Activated CD8-positive, alpha-beta memory T cell treated with anti-CD3 and anti-CD28 coated beads for 1 hour (primary cell): ENCODE results near the gene DTHD1.

Experiments used
- DNase-seq, 2 donors: peaks; one replicate each; pipeline ENCODE4 v3.0.0-alpha.2; 2020; ENCODE audit warnings: low read depth in 1 of 2; ENCODE audit errors: extremely low read depth in 1 of 2

Gene DTHD1

DNA sequence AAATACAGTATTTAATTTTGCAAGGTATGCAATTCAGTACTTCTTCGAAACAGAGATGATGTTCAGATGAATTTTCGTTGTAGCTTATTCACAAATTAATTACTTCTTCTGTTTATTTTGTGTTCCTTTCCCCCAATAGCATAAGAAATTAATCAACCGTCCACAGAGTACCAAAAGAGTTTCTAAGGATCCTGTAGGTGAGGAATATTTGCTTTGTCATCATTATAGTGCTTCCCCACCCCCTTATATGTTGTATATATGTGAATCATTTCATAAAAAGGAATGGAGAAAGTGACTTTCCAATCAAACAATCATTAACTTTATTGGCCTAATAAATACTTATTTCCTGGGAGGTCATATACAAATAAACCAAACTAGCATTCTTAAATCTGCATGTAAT, 57.6 kb downstream of the DTHD1 start:
- DNase-seq: no peak

- DNase-seq: no peak
These were observed 60.5 kb downstream of the DTHD1 start for GRCh38 chr4:36341936-36342335.

GRCh38 chr4:36343501-36344175, 62.2 kb downstream of the DTHD1 start:
- DNase-seq: no peak

GRCh38 chr4:36348403-36348938, 67.1 kb downstream of the DTHD1 start:
- DNase-seq: no peak

DNA sequence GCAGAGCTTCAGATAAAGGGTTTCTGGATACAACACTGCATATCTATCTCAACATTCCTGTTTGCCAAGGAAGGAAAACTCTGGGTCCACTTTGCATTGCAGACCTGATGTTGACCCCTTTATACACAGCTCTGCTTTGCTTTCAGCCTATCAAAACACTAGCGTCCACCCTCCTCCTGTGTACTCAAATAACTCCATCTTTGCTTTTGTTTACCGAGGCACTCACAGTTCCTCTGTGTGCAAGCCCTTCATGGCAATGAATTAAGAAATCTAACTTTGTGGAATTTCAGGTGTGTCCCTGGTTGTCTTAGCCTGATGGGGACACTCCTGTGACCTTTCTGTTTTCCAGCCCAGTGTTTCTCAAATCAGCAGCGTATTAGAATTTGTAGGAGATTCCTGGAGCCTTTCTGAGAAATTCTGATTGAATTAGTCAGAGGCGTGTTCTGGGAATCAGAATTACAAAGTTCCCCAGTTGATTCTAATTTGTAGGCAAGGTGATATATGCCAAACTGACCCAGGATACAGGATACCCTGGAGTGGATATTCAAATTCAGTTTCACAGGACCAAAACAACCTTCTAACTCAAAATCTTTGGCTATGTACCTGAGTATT, 68.6 kb downstream of the DTHD1 start:
- DNase-seq: no peak

DNA sequence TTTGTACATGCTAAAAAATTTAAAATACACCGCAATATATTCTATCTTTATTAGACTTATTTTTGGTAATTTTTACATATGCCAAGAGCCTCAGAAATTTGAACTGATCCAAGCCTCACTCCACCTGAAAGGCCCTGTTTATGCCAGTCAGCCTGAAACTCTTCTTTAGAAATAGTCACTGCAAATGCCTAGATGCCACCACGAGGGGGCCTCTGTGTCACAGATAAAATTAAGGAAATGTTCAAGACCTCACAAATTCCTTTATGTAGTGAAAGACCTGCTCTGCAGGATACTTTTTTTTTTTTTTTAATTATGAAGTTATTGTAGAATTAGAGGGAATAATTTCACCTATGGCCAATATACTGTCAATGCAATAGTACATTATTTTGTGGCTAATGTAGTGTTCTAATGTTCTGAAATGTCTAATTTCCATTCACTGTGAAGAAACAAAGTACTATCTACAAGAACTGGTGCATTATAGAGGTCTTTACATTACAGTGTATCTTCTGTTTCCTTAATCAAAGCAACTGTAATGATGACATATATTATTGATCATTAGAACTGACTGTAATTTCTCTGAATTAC, 69.8 kb downstream of the DTHD1 start:
- peak; percentile 32 to 59 for DNase-seq

DNA sequence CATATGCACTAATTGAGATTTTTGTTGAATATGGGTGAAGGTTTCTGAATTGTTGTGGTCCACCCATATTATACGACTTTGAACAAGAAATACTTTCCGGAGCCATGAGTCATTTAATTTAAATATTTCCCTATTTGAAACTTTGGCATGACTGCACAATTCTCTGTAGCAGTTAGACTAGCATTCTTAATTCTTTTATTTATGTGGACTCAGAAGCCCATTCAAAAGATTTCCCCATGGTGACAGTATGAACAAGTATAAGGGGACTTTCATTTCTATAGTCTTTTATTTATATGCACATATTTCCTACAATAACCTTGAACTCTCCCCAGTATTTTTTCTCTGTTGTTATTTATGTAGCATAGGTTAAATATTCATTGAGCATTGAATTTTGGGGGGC, 72.6 kb downstream of the DTHD1 start:
- no peak for DNase-seq

- DNase-seq: no peak
These were observed 76.8 kb downstream of the DTHD1 start for GRCh38 chr4:36358173-36358572.

DNA sequence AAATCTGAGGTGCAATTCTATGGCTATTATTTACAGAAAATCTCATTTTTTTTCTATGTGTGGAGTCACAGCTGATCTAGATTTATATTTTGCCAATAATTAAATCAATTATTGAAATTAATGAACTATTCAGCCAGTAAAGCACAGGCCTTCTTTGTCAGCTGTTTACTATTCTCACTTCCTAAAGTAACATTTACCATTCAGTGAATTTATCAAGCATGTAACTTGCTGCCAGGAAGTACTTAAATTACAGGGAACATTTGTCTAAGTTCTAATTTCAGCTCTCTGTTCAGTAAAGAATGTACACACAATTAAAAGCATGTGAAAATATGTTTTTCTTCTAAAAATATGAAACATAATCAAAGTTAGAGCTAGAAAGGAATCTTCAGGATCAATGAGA, 79.3 kb downstream of the DTHD1 start:
- no peak for DNase-seq

- DNase-seq: no peak
These were observed 81.6 kb downstream of the DTHD1 start for GRCh38 chr4:36363024-36363423.

DNA sequence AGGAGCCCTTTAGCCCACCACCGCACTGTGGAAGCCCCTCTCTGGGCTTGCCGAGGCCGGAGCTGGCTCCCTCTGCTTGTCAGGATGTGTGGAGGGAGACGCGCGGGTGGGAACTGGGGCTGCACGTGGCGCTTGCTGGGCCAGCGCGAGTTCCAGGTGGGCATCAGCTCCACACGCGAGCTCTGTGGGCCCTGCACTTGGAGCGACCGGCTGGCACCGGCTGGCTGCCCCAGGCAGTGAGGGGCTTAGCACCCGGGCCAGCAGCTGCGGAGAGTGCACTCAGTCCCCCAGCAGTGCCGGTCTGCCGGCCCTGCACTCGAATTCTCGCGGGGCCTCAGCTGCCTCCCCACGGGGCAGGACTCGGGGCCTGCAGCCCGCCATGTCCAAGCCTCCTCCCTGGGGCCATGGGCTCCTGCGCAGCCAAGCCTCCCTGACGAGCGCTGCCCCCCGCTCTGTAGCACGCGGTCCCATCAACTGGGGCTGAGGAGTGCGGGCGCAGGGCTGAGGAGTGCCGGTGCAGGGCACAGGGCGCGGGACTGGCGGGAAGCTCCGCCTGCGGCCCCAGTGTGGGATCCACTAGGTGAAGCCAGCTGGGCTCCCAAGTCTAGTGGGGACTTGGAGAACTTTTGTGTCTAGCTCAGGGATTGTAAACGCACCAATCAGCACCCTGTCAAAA, 93.6 kb downstream of the DTHD1 start:
- no peak for DNase-seq

DNA sequence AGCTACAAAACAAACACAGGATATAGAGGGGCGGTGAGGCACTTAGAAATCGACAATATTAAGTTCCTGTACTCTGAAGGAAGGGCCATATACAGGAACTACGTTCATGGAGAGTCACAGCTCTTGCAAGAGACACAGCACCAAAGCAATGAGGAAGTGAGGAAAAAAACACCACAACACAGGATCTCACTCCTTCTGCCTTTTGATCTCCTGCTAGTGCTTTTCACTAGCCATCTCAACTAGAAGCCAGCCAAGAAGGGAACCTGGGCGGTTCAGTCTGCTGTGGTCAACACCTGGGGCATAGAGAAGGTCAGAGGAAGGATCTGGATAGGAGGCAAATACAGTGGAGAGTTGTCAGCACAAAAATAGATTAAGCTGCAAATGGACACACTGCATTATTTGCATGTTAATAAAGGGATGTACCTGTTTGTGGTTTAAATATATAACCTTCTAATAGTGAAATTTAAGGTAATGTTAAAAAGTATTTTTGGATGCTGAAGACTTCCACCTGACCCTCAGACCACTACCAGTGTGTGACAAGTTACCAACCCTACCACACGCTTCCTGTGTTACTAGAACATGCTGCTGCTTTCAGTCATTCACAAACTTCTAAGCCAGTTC, 104.6 kb downstream of the DTHD1 start:
- no peak for DNase-seq

- DNase-seq: no peak
These were observed 105.3 kb downstream of the DTHD1 start for GRCh38 chr4:36386691-36387090.

DNA sequence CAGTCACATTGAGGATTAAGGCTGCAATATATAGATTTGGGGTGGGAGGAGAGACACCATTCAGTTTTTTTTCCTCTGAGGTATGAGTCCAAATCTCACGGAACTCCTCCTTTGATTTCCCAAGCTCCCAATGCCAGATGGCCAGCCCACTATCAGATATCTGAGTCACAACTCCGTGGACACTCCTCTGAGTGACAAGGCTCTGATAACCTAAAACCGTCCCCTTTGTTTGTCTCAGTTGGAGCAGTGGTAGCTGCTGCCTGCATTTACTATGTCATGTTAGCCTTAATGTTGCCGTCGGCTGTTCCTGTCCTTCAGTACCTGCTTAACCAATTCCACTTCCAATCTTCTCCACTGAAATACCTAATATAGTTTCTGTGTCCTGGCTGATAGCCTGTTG, 107.3 kb downstream of the DTHD1 start:
- no peak for DNase-seq

DNA sequence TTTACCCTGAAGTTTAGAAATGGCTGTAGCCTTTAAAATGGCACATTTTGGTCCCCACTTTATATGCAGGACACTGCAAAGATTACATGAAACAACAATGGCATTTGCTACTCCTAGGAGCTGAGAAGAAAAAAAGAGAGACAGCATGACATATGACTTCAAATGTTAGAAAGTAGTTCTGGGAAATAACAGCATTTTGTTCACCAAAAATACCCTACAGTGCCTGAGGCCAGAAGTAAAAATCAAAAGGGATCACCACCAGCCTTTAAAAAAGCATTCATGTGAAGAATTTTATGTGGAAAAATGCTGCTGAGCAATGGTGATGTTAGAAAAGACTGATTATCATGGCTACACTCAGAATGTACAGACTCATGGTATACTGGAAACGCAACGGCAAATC, 110.0 kb downstream of the DTHD1 start:
- no peak for DNase-seq

- no peak for DNase-seq
These were observed 110.6 kb downstream of the DTHD1 start for GRCh38 chr4:36392024-36392423.

GRCh38 chr4:36392916-36393315, 111.5 kb downstream of the DTHD1 start:
- DNase-seq: no peak
